IPS DF 4.7 (cell line): ENCODE measurements around the gene TSPAN4.

Source experiments
- DNase-seq: peaks from one replicate; pipeline ENCODE4 v3.0.0-alpha.2; 2013; ENCODE audit warnings: low spot score; ENCODE audit errors: extremely low read depth

The TSPAN4 gene

GRCh38 chr11:833849-834311 is 8.8 kb upstream of the TSPAN4 start:
- no peak for DNase-seq

- no peak for DNase-seq
Observed at GRCh38 chr11:834371-835316, 8.0 kb upstream of the TSPAN4 start.

GRCh38 chr11:836274-836673 is 6.4 kb upstream of the TSPAN4 start:
- no peak for DNase-seq

GRCh38 chr11:836700-837099 is 6.0 kb upstream of the TSPAN4 start:
- no peak for DNase-seq

GRCh38 chr11:837189-837989 is 5.3 kb upstream of the TSPAN4 start:
- no peak for DNase-seq

- DNase-seq: no peak
Observed at GRCh38 chr11:837990-838307, 4.7 kb upstream of the TSPAN4 start.

GRCh38 chr11:838441-839279 is 4.0 kb upstream of the TSPAN4 start:
- DNase-seq: no peak

GRCh38 chr11:839280-839623 is 3.4 kb upstream of the TSPAN4 start:
- no peak for DNase-seq

GRCh38 chr11:839875-840617 is 2.6 kb upstream of the TSPAN4 start:
- no peak for DNase-seq

- DNase-seq: no peak
Observed at GRCh38 chr11:841981-842369, 677 bp upstream of the TSPAN4 start.

- DNase-seq: no peak
Observed at GRCh38 chr11:843086-843734, 558 bp downstream of the TSPAN4 start.

GRCh38 chr11:843818-844692 is 1.4 kb downstream of the TSPAN4 start:
- no peak for DNase-seq

- DNase-seq: no peak
Observed at GRCh38 chr11:844693-845644, 2.3 kb downstream of the TSPAN4 start.

GRCh38 chr11:845872-846495 is 3.3 kb downstream of the TSPAN4 start:
- no peak for DNase-seq

GRCh38 chr11:846496-847098 is 3.9 kb downstream of the TSPAN4 start:
- no peak for DNase-seq

- no peak for DNase-seq
Observed at GRCh38 chr11:847876-848275, 5.2 kb downstream of the TSPAN4 start.

GRCh38 chr11:848380-848931 is 5.8 kb downstream of the TSPAN4 start:
- DNase-seq: no peak
